ENCODE results near the gene RETREG2.
A peak's percentile ranks its signal among the peaks of the same experiment; 100 is the strongest.

Gene RETREG2

GRCh38 chr2:219215871-219216534 lies 37.9 kb downstream of the RETREG2 start:
- DNase-seq (ENCODE audit: low spot score) = no peak

- no peak for DNase-seq (ENCODE audit: low spot score)
Measured at GRCh38 chr2:219216535-219216915, 38.5 kb downstream of the RETREG2 start.

- peak; percentile 57 for DNase-seq (ENCODE audit: low spot score)
Measured at GRCh38 chr2:219218217-219218731, 40.2 kb downstream of the RETREG2 start.

GRCh38 chr2:219218732-219219701 lies 40.9 kb downstream of the RETREG2 start, which contains the start of gene ABCB6:
ABCB6 (minus strand) TSS chr2:219218958; CDS start chr2:219218673, 285 bp downstream.
- peak; percentile 95 for DNase-seq (ENCODE audit: low spot score)

GRCh38 chr2:219219784-219220532 lies 41.9 kb downstream of the RETREG2 start:
- no peak for DNase-seq (ENCODE audit: low spot score)

- DNase-seq (ENCODE audit: low spot score) = no peak
Measured at GRCh38 chr2:219220652-219221402, 42.8 kb downstream of the RETREG2 start.

GRCh38 chr2:219221957-219222518 lies 44.0 kb downstream of the RETREG2 start:
- no peak for DNase-seq (ENCODE audit: low spot score)

- no peak for DNase-seq (ENCODE audit: low spot score)
Measured at GRCh38 chr2:219223831-219224610, 45.9 kb downstream of the RETREG2 start.

- no peak for DNase-seq (ENCODE audit: low spot score)
Measured at GRCh38 chr2:219225350-219225749, 47.3 kb downstream of the RETREG2 start.

- DNase-seq (ENCODE audit: low spot score) = no peak
Measured at GRCh38 chr2:219228041-219228910, 50.2 kb downstream of the RETREG2 start.

- DNase-seq (ENCODE audit: low spot score) = no peak
Measured at GRCh38 chr2:219228911-219229304, 50.8 kb downstream of the RETREG2 start.

GRCh38 chr2:219229305-219230058 lies 51.4 kb downstream of the RETREG2 start, which contains the start of the genes ANKZF1 and ATG9A:
ANKZF1 (plus strand) TSS chr2:219229806; CDS start chr2:219230258, 452 bp downstream.
ATG9A (minus strand) TSS chr2:219229636; CDS start chr2:219228024, 1,612 bp downstream.
- peak; percentile 95 for DNase-seq (ENCODE audit: low spot score)

GRCh38 chr2:219230059-219230540 lies 52.0 kb downstream of the RETREG2 start:
- peak; percentile 55 for DNase-seq (ENCODE audit: low spot score)

GRCh38 chr2:219234331-219234730 lies 56.3 kb downstream of the RETREG2 start:
- no peak for DNase-seq (ENCODE audit: low spot score)

Data from D341Med (cell line).